Measurements from ENCODE around the gene ARHGAP21.

DNA sequence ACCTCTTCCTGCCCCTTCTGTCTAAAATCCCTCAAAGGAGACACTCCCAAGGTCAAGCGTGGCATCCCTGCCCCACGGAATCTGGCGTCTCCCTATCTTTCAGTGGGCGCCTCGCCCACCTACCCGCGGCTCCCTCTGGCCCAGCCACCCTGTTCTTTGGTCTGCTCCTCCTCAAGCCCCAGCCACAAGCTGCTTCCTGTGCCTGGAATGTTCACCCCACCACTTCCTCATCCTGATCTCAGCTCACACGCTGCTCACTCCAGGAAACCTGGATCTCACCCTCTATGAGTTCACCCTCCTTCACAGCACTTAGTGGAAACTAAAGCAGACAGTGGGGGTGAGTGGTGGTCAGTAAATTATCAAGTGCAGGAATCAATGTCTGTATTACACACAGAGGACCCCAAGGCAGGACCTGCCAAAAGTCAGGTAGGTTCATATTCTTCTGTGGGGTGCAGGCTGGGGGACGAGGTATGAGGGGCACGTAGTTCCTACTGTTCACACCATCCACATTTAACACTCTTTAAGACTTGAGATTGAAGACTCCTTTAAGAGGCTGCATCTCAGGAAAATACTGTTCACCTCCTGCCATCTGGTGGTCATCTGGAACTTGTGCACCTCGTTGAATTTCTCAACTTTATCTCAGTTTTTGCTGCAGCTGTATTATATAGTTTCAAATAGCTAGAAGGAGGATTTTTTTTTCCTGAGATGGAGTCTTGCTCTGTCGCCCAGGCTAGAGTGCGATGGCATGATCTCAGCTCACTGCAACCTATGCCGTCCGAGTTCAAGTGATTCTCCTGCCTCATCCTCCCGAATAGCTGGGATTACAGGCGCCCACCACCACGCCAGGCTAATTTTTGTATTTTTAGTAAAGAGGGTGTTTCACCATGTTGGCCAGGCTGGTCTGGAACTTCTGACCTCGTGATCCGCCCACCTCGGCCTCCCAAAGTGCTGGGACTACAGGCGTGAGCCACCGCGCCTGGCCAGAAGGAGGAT, 166.6 kb downstream of the ARHGAP21 start:
- TF ChIP-seq POLR2AphosphoS5 (IDR thresholded peaks at IDR 0.05; ENCODE audit: low read depth) (no peak), EZH2 (IDR thresholded peaks at IDR 0.05; ENCODE audit: low read depth, unreplicated experiment) (no peak)
- TF ChIP-seq, protein P1, sequence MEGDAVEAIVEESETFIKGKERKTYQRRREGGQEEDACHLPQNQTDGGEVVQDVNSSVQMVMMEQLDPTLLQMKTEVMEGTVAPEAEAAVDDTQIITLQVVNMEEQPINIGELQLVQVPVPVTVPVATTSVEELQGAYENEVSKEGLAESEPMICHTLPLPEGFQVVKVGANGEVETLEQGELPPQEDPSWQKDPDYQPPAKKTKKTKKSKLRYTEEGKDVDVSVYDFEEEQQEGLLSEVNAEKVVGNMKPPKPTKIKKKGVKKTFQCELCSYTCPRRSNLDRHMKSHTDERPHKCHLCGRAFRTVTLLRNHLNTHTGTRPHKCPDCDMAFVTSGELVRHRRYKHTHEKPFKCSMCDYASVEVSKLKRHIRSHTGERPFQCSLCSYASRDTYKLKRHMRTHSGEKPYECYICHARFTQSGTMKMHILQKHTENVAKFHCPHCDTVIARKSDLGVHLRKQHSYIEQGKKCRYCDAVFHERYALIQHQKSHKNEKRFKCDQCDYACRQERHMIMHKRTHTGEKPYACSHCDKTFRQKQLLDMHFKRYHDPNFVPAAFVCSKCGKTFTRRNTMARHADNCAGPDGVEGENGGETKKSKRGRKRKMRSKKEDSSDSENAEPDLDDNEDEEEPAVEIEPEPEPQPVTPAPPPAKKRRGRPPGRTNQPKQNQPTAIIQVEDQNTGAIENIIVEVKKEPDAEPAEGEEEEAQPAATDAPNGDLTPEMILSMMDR (conservative IDR thresholded peaks at IDR 0.05; ENCODE audit: low read depth in 2 of 2), result peak; percentile 81 to 82

All from GM23338 (cell line).